Measurements from ENCODE around the gene OGFOD2.

The OGFOD2 gene

GRCh38 chr12:122977655-122978392 is 2.8 kb downstream of the OGFOD2 start:
- DNase-seq, result no peak

DNA sequence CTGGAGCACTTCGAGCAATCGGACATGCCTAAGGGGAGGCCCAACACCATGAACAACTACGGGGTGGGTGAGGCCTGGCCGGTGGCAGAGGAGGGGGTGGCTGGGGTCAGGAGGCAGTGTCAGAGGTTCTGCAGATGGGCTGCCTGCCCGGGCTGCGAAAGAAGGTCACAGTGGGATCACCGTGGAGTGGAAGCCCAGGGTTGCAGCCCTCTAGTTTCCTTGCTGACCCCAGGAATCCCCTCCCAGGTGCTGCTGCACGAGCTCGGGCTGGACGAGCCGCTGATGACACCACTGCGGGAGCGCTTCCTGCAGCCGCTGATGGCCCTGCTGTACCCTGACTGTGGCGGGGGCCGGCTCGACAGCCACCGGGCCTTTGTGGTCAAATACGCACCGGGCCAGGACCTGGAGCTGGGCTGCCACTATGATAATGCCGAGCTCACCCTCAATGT is 3.5 kb downstream of the OGFOD2 start:
- DNase-seq, result no peak

GRCh38 chr12:122979001-122979907 is 4.2 kb downstream of the OGFOD2 start:
- DNase-seq, result no peak

- DNase-seq, result no peak
These were observed 4.8 kb downstream of the OGFOD2 start for GRCh38 chr12:122979908-122980182.

DNA sequence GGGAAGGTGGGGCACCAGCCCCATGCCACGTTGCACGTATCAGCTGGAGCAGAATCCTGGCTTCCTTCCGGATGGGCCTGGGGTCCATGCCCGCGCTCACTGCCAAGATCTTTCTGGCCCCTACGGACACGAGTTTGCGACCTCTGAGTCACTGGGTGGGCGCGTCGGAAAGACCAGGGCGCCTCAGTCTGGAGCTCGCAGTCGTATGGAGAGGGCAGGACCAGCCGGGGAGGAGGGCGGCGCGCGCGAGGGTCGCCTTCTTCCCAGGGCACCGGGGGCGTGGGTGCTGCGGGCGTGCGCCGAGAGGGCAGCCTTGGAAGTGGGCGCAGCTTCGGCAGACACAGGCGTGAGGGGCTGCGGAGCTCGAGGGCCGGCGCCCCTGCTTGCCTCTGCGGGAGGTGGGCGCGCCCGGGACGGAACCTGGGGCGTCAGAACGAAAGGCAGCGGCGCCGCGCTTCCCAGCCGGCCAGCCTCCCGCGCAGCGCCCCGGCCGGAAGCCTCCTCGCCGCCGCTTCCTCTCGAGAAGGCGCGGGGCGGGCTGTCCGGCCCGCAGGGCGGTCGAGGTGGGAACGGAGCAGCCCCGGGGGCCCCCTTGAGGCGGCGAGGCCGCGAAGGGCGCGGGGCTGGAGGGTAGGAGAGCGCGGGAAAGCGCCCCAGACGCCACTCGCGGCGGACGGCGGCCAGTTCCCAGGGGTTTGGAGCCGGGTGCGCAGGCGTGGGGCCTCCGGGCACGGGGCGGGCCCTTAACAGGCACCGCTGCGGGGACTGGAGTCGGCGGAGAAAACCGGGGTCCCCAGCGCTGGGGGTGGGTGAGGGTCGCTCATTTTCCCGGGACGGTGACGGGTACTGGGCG is 5.4 kb downstream of the OGFOD2 start, which contains the start of gene ARL6IP4:
ARL6IP4 (plus strand) TSS at position 499 of the 853 bp plus-strand sequence. CDS start 459 bp downstream, outside the sequence.
- peak; percentile 63 for DNase-seq

GRCh38 chr12:122981036-122981471 is 6.0 kb downstream of the OGFOD2 start:
- DNase-seq, result no peak

DNA sequence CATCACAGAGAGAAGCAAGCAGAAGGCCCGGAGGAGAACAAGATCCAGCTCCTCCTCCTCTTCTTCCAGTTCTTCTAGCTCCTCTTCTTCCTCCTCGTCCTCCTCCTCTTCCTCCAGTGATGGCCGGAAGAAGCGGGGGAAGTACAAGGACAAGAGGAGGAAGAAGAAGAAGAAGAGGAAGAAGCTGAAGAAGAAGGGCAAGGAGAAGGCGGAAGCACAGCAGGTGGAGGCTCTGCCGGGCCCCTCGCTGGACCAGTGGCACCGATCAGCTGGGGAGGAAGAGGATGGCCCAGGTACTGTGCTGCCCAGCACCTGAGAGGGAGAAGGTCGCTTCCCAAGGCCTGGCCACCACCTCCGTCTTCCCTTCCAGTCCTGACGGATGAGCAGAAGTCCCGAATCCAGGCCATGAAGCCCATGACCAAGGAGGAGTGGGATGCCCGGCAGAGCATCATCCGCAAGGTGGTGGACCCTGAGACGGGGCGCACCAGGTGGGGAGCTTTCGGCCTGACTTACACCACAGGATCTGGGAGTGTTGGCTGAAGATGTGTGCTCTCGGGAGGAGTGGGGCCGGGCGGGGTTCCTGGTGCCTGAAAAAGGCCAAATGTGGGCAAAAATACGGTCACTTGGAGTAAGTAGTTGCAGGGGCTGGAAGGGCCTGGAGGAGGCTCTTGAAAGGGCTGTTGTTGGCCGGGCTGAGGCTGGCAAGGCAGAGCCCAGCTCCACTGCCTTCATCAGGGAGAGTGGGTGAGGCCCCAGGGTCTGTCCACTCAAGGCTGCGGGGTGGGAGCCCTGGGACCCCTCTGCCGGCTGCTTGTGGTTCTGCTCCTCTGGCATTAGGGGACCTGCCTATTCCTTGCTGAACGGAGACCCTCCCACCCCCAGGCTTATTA is 6.8 kb downstream of the OGFOD2 start:
- DNase-seq, result no peak

- DNase-seq, result no peak
These were observed 7.4 kb downstream of the OGFOD2 start for GRCh38 chr12:122982477-122982815.

DNA sequence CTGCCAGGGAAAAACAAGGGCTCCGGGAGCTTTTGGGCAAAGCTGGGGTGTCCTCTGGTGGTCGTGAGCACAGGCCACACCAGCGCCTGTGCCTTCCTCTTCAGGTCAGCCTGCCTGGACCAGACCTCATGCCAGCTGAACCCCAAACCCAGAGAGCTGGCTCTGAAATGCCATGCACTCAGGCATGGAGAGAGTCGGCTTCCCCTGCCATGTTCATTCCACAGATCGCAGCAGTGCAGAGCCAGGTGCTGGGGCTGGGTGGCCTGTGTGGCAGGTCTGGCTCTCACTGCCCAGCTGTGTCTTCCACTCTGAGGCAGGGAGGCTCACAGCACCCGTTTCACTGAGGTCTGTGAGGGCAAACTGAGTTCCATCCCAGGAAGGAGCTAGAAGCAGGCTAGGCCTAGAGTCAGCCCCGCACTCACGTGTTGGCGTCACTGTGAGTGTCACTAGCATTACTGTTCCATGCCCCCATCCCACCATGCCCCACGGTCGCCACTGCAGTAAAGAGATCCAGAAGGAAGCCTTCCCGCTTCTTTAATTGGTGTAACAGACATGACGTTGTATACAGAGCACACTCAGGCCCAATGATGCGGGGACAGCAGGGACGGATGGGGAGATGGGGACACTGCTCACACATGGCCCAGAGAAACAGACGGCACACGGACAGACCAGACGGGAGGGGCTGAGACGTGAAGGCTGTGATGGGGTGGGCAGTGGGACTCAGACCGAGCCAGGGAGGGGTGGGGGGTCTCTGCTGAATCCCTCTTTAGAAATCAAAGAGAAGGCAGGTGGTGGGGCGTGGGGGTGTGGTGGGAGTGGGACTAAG is 8.1 kb downstream of the OGFOD2 start:
- DNase-seq, result no peak

DNA sequence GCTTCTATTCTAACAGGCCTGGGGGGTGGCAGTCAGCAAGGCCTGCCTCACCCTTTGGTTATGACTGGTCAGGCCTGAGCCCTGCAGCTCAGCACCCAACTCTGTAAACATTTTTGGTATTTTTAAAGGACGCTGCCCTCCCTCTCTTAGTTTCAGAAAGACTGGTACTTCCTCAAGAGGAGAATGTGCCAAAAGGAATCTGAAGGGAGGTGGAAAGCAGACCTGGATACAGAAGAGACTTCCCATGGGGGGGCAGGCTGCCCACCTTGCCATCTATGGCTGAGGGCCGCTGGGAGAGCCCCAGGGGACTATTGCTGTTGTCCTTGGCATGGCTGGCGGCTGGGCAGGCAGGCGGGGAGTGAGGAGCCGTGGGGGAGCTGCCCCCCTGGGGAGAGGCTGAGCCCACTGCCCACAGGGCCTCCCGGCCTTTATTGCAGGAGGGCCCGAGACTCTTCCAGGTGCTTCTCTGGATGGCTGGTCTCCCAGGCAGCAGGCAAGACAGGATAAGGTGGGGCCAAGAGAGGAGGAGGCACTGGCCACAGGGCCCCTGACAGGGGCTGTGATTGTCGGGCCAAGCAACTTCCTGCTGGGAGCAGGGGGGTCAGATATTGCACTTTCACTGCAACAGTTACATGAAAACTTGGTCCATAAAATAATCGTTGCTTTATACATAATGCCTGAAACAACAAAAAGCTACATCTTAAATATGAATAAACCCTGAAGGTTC is 8.9 kb downstream of the OGFOD2 start:
- no peak for DNase-seq

DNA sequence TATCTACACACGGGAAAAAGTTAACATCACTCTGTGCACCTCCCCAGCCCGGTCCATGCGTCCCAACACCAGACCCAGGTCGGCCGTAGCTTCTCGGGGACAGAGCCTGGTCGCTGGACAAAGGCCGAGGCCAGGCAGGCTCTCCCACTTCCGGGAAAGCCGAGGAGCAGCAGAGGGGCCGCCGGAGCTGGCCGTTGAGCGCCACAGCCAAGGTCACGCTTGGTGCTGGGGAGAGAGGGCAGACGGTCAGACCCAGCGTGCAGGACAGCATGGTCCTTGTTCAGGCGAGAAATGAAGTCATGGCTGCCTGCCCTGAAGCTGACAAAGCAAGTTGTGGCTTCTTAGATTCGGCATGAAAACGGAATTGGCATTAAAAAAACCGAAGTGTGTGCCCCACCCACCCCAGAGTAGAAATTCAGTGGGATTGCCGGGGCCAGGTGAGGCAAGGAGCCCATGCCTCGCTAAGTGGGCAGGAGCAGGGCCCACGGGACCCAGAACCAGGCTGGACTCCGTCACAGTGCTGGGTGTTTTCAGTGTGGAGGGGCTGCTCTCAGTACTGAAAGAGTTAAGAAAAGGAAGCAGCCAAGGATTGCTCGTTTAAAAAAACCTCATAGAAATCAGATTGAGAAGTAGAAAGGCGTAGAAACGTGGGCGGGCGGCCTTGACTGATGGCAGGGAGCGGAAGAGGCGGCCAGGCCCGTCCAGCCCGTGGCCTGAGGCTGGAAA is 9.7 kb downstream of the OGFOD2 start:
- DNase-seq, result peak; percentile 80

GRCh38 chr12:122985338-122986257 is 10.6 kb downstream of the OGFOD2 start:
- DNase-seq, result no peak

GRCh38 chr12:122986258-122986871 is 11.3 kb downstream of the OGFOD2 start:
- no peak for DNase-seq

DNA sequence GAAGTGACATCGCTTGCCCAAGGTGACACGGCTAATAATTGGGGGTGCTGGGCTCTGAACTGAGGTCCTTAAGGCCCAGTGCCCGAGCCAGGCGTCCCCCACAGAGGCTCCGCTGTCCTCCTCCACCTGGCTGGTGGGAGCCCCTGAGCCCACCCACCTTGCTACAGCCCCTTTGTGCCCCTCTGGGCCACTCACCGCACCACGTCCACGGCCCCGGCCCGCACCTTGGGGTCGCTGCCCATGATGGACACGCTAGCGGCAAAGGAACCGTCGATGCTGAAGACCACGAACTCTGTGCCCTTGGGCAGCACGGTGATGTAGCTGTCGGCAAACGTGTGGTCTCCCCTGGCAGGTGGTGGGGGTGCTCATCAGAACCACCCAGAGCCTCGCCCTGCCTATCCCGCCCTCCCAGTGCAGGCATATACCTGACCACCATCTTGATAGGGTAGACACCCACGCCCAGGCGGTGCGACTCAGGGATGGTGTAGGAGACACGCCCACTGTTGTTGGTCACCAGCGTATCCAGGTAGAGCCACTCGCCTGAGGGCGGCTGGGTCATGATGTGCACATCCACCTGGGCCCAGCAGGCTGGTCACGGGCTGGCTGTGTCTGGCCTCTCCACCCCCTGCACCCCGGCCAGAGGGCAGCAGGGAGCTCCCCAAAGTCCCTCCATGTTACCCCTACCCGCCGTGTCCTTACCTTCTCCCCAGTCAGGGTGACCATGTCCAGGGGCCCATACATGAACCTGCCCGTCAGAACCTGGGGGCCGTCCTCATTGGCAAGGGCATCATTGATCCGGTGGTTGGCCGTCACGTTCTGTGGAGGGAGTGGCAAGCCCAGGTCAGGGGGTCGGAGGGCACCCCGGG is 12.3 kb downstream of the OGFOD2 start:
- no peak for DNase-seq

DNA sequence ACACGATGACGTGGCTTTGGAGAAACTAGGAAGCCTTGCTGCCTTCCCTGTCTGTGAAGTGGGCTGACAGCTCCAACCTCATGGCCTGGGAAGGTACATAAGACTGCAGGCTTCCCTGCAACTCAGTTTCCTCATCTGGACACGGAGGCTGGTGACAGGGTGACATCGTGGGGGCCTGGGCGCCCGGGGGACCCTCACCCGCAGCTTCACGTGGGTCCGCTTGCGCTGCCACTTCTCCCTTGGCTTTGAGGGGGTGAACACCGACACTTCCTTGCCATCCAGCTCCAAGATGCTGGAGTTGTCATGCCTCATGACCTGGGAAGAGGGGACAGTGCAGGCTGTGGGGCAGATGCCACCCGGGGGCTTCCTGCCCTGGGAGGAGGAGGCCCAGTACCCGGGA is 13.0 kb downstream of the OGFOD2 start:
- no peak for DNase-seq

GRCh38 chr12:122988612-122989212 is 13.7 kb downstream of the OGFOD2 start:
- no peak for DNase-seq

All from inflammatory macrophage treated with lipopolysaccharide for 4 hours (primary cell).